Fibroblast of pulmonary artery (primary cell): ENCODE data around the gene GAK.

Source experiments
- DNase-seq: peaks from one replicate; pipeline ENCODE4 v3.0.0-alpha.2; 2010; ENCODE audit warnings: low read depth
- H3K4me3 ChIP-seq: replicated peaks from 2 replicates; pipeline ENCODE4 v1.5.1; 2011; ENCODE audit warnings: low read depth, mild to moderate bottlenecking, control low read depth, low read length, moderate library complexity
- CTCF ChIP-seq: IDR thresholded peaks from 2 replicates; pipeline ENCODE4 v1.5.1; 2011; ENCODE audit warnings: mild to moderate bottlenecking, control low read depth, low read length, inconsistent platforms; ENCODE audit errors: missing control alignments

GAK gene

GRCh38 chr4:804804-805203, 127.3 kb downstream of the GAK start:
- no peak for DNase-seq
- no peak overlapping the region for H3K4me3 ChIP-seq
- TF ChIP-seq CTCF = no peak

GRCh38 chr4:803884-804283, 128.2 kb downstream of the GAK start:
- no peak for TF ChIP-seq CTCF

GRCh38 chr4:801436-802124, 130.5 kb downstream of the GAK start:
- TF ChIP-seq CTCF = no peak
- no peak overlapping the region for H3K4me3 ChIP-seq
- no peak for DNase-seq

More at GRCh38 chr4:803884-804283, 128.2 kb downstream of the GAK start:
- no peak overlapping the region for H3K4me3 ChIP-seq
- no peak for DNase-seq
